OCI-LY1 (cell line): ENCODE results near the gene ERBB4.

Source experiments
- EZH2 ChIP-seq: fragments of 200-600 bp; sonication (generic), shearing (Covaris generic); IDR thresholded peaks from 2 replicates; pipeline ENCODE4 v1.8.0; 2017; ENCODE audit warnings: borderline replicate concordance, mixed run types, mild to moderate bottlenecking, antibody characterized with exemption, low read length, moderate library complexity, mixed read lengths
- TF ChIP-seq, protein P1 (sequence below): fragments of 200-600 bp; sonication (generic), shearing (Covaris generic); IDR thresholded peaks from 2 replicates; pipeline ENCODE4 v1.5.1; 2017; ENCODE audit warnings: mild to moderate bottlenecking, antibody characterized with exemption, low read length, moderate library complexity, mixed read lengths

DNA sequence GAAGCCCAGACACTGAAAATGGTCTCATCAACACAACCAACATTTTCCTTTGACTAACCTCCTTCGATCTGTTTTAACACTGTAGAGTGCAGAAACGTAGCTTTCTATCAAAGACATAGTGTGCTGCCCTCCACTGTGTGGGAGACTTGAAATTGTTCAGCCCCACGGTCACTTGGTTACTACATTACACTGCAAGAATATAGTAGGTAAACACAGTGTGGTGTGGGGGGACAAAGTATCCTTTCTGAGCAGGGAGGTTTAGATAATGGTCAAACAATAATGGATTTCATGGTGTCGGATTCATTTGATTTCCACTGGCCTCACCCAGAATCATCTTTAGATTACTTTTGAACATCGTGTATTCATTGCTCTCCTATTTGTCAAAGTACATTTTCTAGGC lies 181.0 kb downstream of the ERBB4 start:
- TF ChIP-seq, protein P1, sequence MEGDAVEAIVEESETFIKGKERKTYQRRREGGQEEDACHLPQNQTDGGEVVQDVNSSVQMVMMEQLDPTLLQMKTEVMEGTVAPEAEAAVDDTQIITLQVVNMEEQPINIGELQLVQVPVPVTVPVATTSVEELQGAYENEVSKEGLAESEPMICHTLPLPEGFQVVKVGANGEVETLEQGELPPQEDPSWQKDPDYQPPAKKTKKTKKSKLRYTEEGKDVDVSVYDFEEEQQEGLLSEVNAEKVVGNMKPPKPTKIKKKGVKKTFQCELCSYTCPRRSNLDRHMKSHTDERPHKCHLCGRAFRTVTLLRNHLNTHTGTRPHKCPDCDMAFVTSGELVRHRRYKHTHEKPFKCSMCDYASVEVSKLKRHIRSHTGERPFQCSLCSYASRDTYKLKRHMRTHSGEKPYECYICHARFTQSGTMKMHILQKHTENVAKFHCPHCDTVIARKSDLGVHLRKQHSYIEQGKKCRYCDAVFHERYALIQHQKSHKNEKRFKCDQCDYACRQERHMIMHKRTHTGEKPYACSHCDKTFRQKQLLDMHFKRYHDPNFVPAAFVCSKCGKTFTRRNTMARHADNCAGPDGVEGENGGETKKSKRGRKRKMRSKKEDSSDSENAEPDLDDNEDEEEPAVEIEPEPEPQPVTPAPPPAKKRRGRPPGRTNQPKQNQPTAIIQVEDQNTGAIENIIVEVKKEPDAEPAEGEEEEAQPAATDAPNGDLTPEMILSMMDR, result no peak
- TF ChIP-seq EZH2, result no peak
